Stimulated activated CD8-positive, alpha-beta memory T cell treated with anti-CD3 and anti-CD28 coated beads, Interleukin-2, amount 100 ng/mL, for 48 hours (primary cell): Measurements from ENCODE around the gene TLE3.

Experiments used
- DNase-seq, 2 donors: peaks; one replicate each; pipeline ENCODE4 v3.0.0-alpha.2; 2020; ENCODE audit warnings: low read depth in 2 of 2

TLE3 gene

DNA sequence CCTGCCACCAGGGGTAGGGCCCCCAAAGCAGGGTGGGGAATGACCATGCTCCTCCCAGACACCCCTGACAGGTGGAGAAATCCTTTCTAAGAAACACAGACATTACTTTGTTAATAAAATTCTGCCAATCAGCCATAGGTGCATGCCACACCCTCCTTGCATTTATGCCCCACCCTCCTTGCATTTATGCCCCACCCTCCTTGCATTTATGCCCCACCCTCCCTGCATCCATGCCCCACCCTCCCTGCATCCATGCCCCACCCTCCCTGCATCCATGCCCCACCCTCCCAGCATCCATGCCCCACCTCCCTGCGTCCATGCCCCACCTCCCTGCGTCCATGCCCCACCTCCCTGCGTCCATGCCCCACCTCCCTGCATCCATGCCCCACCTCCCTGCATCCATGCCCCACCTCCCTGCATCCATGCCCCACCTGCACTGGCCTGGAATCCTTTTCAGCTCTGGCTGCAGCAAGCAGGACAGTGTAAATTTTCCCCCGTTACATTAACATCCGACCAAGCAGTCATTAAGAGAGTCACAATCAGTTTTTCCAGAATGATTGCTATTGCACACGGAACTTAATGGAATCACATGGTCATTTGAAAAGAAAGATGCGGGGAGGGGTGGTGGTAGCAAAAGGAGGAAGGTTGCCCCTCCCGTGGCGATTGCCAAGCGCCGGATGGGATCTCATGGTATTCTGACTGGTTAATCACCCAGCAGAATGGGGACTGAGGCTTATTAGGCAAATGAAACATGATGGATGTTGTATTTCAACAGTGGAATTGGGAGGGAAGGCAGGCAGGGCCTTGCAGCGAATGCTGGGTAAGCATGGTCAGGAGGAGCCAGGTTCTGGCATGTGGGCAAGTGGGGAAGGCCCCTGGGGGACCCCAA lies 91.2 kb downstream of the TLE3 start:
- no peak for DNase-seq

GRCh38 chr15:70004826-70005225 lies 92.9 kb downstream of the TLE3 start:
- no peak for DNase-seq

DNA sequence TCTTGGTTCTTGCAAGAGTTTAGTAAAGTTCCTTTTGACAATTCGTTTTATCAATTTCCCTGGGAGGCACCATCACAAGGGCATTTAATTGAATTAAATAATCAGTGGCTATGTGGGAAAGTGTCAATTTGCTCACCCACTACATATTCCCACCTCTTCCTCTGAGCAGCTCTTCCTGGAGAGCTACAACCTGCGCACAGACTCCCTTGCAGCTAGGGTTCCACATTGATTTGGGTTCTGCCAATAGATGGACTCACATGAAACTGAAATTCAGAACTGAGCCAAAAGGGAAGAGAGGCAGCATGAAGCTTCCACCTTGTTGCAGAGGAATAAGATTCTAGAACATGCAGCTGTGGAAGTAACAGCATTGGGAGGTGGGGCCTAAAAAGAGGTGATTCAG lies 94.8 kb downstream of the TLE3 start:
- DNase-seq, result no peak

- no peak for DNase-seq
Observed at GRCh38 chr15:70001859-70002258, 95.9 kb downstream of the TLE3 start.

- DNase-seq, result no peak
Observed at GRCh38 chr15:69999392-70000085, 98.2 kb downstream of the TLE3 start.

- DNase-seq, result no peak
Observed at GRCh38 chr15:69998541-69999391, 99.0 kb downstream of the TLE3 start.

- no peak for DNase-seq
Observed at GRCh38 chr15:69997813-69998212, 99.9 kb downstream of the TLE3 start.
